HCT116 (cell line): Measurements from ENCODE around the gene RPS6KA2. TPM values are rescaled to one million over a fixed set of nuclear protein-coding genes. Genes with fewer than 3 reads are reported as not detected.

Source experiments
- ATAC-seq: fragments of 200-7000 bp; cut with Tn5 transposase; 2 replicates; pipeline ENCODE4 v1.9.1; 2020; ENCODE audit warnings: mild to moderate bottlenecking, moderate library complexity
- BruUV-seq: library from RNA; stranded (reverse); fragments of 400-500 nt; replicated peaks from 2 replicates; lab custom pipeline; 2021; lab: Mats Ljungman, UMichigan
- CTCF ChIA-PET: fragments of 300-600 bp; sonication (Branson Sonifier 250); formaldehyde crosslinking; loops from one replicate; lab custom pipeline; 2021; ENCODE audit warnings: antibody characterized with exemption; lab: Charles Lee
- POLR2A ChIA-PET: fragments of 300-600, 350-600 bp; sonication (Branson Sonifier 250); formaldehyde crosslinking; loops from one replicate; lab custom pipeline; 2021; ENCODE audit warnings: antibody characterized with exemption; lab: Charles Lee
- RAD21 ChIA-PET, 2 experiments: fragments of 300-600 bp; sonication (Branson Sonifier 250); formaldehyde crosslinking; loops; one replicate each; lab custom pipeline; 2023; ENCODE audit warnings: low total read pairs in 2 of 2; ENCODE audit not compliant: uncharacterized antibody in 2 of 2, unreplicated experiment in 2 of 2, low non-redundant PET in 1 of 2; lab: Charles Lee
- DNase-seq: peaks from one replicate; pipeline ENCODE4 v3.0.0-alpha.2; 2010; ENCODE audit warnings: low read depth, low spot score
- H2AFZ ChIP-seq: fragments of 200-600 bp; shearing (Covaris generic), sonication (generic); 2 replicates; pipeline ENCODE4 v1.6.1; 2017; ENCODE audit warnings: low read depth, mixed run types, mixed read lengths, antibody characterized with exemption, low read length; ENCODE audit not compliant: poor library complexity, severe bottlenecking
- H3K27ac ChIP-seq: 2 replicates; pipeline ENCODE4 v1.5.1; 2012; ENCODE audit warnings: low read depth, low read length
- H3K27me3 ChIP-seq: fragments of 200-600 bp; sonication (generic); 2 replicates; pipeline ENCODE4 v1.6.1; 2016; ENCODE audit warnings: mixed run types, low read length, mixed read lengths; ENCODE audit not compliant: insufficient read depth
- H3K36me3 ChIP-seq, 2 experiments: fragments of 200-500 bp in 1 of 2; fragments of 200-600 bp in 1 of 2; sonication (Bioruptor generic) in 1 of 2; sonication (generic) in 1 of 2; 2 replicates each; pipeline versions ENCODE4 v1.5.1 to v1.6.1; 2014 to 2016; ENCODE audit warnings: low read length in 2 of 2, inconsistent platforms in 1 of 2, mixed read lengths in 1 of 2, mixed run types in 1 of 2; ENCODE audit not compliant: insufficient read depth in 2 of 2, control insufficient read depth in 1 of 2
- H3K4me1 ChIP-seq, 2 experiments: fragments of 200-600 bp in 1 of 2; sonication (generic) in 1 of 2; 2 replicates each; pipeline versions ENCODE4 v1.5.1 to v1.6.1; 2012 to 2017; ENCODE audit warnings: low read length in 2 of 2, inconsistent platforms in 1 of 2, mild to moderate bottlenecking in 1 of 2, mixed read lengths in 1 of 2, mixed run types in 1 of 2, moderate library complexity in 1 of 2; ENCODE audit not compliant: insufficient read depth in 2 of 2, control insufficient read depth in 1 of 2
- H3K4me2 ChIP-seq: fragments of 200-600 bp; sonication (generic); 2 replicates; pipeline ENCODE4 v1.6.1; 2017; ENCODE audit warnings: mixed run types, low read length, mixed read lengths
- H3K4me3 ChIP-seq, 2 experiments: fragments of 200-600 bp in 1 of 2; sonication (generic) in 1 of 2; replicated peaks in 1 of 2; 2 replicates each; pipeline ENCODE4 v1.5.1; 2011 to 2016; ENCODE audit warnings: low read length in 2 of 2, control low read depth in 1 of 2, low read depth in 1 of 2, mild to moderate bottlenecking in 1 of 2, mixed read lengths in 1 of 2, mixed run types in 1 of 2
- H3K79me2 ChIP-seq: fragments of 200-600 bp; sonication (generic); 2 replicates; pipeline ENCODE4 v1.6.1; 2017; ENCODE audit warnings: mild to moderate bottlenecking, mixed run types, low read length, moderate library complexity, mixed read lengths; ENCODE audit not compliant: insufficient read depth
- H3K9ac ChIP-seq: fragments of 200-600 bp; sonication (generic); 2 replicates; pipeline ENCODE4 v1.6.1; 2016; ENCODE audit warnings: low read length, mixed read lengths
- H3K9me2 ChIP-seq: fragments of 200-600 bp; sonication (generic), shearing (Covaris generic); 2 replicates; pipeline ENCODE4 v1.6.1; 2017; ENCODE audit warnings: mixed run types, mild to moderate bottlenecking, moderate library complexity; ENCODE audit not compliant: insufficient read depth
- H3K9me3 ChIP-seq, 2 experiments: fragments of 200-500 bp in 1 of 2; fragments of 200-600 bp in 1 of 2; sonication (Bioruptor generic) in 1 of 2; sonication (generic) in 1 of 2; 2 replicates each; pipeline ENCODE4 v1.6.1; 2014 to 2017; ENCODE audit warnings: low read length in 2 of 2, mixed read lengths in 2 of 2, inconsistent platforms in 1 of 2, low read depth in 1 of 2, mild to moderate bottlenecking in 1 of 2, mixed run types in 1 of 2, moderate library complexity in 1 of 2; ENCODE audit not compliant: control insufficient read depth in 1 of 2, insufficient read depth in 1 of 2
- H4K20me1 ChIP-seq: fragments of 200-600 bp; sonication (generic), shearing (Covaris generic); 2 replicates; pipeline ENCODE4 v1.6.1; 2017; ENCODE audit warnings: mixed run types, mild to moderate bottlenecking, moderate library complexity; ENCODE audit not compliant: insufficient read depth
- CBX3 ChIP-seq: IDR thresholded peaks from 2 replicates; pipeline ENCODE4 v1.6.1; 2012; ENCODE audit warnings: low read depth
- CEBPB ChIP-seq: IDR thresholded peaks from 2 replicates; pipeline ENCODE4 v1.6.1; 2012; ENCODE audit warnings: low read depth
- EGR1 ChIP-seq: IDR thresholded peaks from 2 replicates; pipeline ENCODE4 v1.6.1; 2012; ENCODE audit warnings: low read depth
- ELF1 ChIP-seq: IDR thresholded peaks from 2 replicates; pipeline ENCODE4 v1.6.1; 2012; ENCODE audit warnings: low read depth, borderline replicate concordance
- EZH2 ChIP-seq: fragments of 200-600 bp; sonication (generic); IDR thresholded peaks from 2 replicates; pipeline ENCODE4 v1.6.1; 2017; ENCODE audit warnings: antibody characterized with exemption, mixed run types
- EZH2phosphoT487 ChIP-seq: fragments of 200-600 bp; IDR thresholded peaks from 2 replicates; pipeline ENCODE4 v1.6.1; 2018; ENCODE audit warnings: antibody characterized with exemption, borderline replicate concordance
- FOSL1 ChIP-seq: IDR thresholded peaks from 2 replicates; pipeline ENCODE4 v1.6.1; 2012; ENCODE audit warnings: low read depth
- JUND ChIP-seq: IDR thresholded peaks from 2 replicates; pipeline ENCODE4 v1.6.1; 2012
- POLR2A ChIP-seq: IDR thresholded peaks from 2 replicates; pipeline ENCODE4 v1.7.0; 2011; ENCODE audit warnings: borderline replicate concordance; ENCODE audit not compliant: insufficient read depth, insufficient read length; ENCODE audit errors: extremely low read depth
- REST ChIP-seq: IDR thresholded peaks from 2 replicates; pipeline ENCODE4 v1.6.1; 2012; ENCODE audit warnings: low read depth
- SIN3A ChIP-seq: IDR thresholded peaks from 2 replicates; pipeline ENCODE4 v1.6.1; 2012; ENCODE audit warnings: low read depth
- SP1 ChIP-seq: IDR thresholded peaks from 2 replicates; pipeline ENCODE4 v1.6.1; 2012; ENCODE audit warnings: low read depth
- TCF7L2 ChIP-seq: IDR thresholded peaks from 2 replicates; pipeline ENCODE4 v1.7.0; 2011; ENCODE audit warnings: borderline replicate concordance, inconsistent platforms; ENCODE audit not compliant: insufficient read depth, insufficient read length; ENCODE audit errors: extremely low read depth
- ZBTB33 ChIP-seq: IDR thresholded peaks from 2 replicates; pipeline ENCODE4 v1.6.1; 2011; ENCODE audit warnings: mild to moderate bottlenecking, low read length, moderate library complexity; ENCODE audit not compliant: insufficient replicate concordance; ENCODE audit errors: extremely low read depth
- ZFX ChIP-seq: fragments of 450-650 bp; IDR thresholded peaks from 2 replicates; pipeline ENCODE4 v1.6.1; 2017
- intact Hi-C: fragments of 100-400 bp; cut with micrococcal nuclease; formaldehyde crosslinking; loops from 2 replicates; pipeline ENCODE4 v1.10.0; 2022
- total RNA-seq: library from RNA; stranded (reverse); gene quantifications from one replicate; pipeline ENCODE4 v1.2.1, GENCODE V29; 2021; ENCODE audit not compliant: unreplicated experiment
- TF ChIP-seq, protein P1 (sequence below), 3 experiments: fragments of 200-600 bp in 1 of 3; sonication (generic) in 1 of 3; IDR thresholded peaks in 2 of 3; conservative IDR thresholded peaks in 1 of 3; 2 replicates each; pipeline ENCODE4 v1.5.1; 2012 to 2017; ENCODE audit warnings: low read depth in 2 of 3, low read length in 2 of 3, antibody characterized with exemption in 1 of 3, borderline replicate concordance in 1 of 3, control low read depth in 1 of 3, mild to moderate bottlenecking in 1 of 3, mixed read lengths in 1 of 3, mixed run types in 1 of 3, moderate library complexity in 1 of 3; ENCODE audit not compliant: insufficient read depth in 1 of 3
- TF ChIP-seq, protein P2 (sequence below): IDR thresholded peaks from 2 replicates; pipeline ENCODE4 v1.6.1; 2012
- TF ChIP-seq, protein P3 (sequence below): IDR thresholded peaks from 2 replicates; pipeline ENCODE4 v1.6.1; 2012

Gene RPS6KA2
- total RNA-seq, 1 experiment from 2014 or later, result 8.5 TPM

DNA sequence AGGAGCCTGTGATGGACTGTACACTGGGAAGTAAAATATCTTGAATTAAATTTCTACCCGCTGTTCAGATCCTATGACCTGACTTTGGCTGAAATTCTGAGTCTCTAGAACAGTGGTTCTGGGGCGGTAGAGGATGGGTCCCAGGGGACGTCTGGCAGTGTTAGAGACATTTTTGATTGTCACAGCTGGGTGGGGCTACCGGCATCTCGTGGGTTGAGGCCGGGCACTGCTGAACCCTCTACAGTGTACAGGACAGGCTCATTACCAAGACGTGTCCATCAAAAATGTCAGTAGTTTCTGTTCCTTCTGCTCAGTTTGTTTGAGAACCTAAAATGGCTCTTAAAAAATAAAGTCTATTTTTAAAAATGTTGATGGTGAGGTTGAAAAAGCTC lies 11.5 kb upstream of the RPS6KA2 start:
- TF ChIP-seq ELF1, result no peak
- no peak for TF ChIP-seq SP1
- TF ChIP-seq, protein P1, sequence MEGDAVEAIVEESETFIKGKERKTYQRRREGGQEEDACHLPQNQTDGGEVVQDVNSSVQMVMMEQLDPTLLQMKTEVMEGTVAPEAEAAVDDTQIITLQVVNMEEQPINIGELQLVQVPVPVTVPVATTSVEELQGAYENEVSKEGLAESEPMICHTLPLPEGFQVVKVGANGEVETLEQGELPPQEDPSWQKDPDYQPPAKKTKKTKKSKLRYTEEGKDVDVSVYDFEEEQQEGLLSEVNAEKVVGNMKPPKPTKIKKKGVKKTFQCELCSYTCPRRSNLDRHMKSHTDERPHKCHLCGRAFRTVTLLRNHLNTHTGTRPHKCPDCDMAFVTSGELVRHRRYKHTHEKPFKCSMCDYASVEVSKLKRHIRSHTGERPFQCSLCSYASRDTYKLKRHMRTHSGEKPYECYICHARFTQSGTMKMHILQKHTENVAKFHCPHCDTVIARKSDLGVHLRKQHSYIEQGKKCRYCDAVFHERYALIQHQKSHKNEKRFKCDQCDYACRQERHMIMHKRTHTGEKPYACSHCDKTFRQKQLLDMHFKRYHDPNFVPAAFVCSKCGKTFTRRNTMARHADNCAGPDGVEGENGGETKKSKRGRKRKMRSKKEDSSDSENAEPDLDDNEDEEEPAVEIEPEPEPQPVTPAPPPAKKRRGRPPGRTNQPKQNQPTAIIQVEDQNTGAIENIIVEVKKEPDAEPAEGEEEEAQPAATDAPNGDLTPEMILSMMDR (IDR thresholded peaks at IDR 0.05 in 2 of 3, conservative IDR thresholded peaks at IDR 0.05 in 1 of 3; ENCODE audit: borderline replicate concordance in 1 of 3, insufficient read depth in 1 of 3, low read depth in 2 of 3, low read length in 2 of 3), result no peak
- TF ChIP-seq EZH2phosphoT487, result no peak
- no peak for TF ChIP-seq ZFX
- TF ChIP-seq EZH2, result no peak
- TF ChIP-seq, protein P2, sequence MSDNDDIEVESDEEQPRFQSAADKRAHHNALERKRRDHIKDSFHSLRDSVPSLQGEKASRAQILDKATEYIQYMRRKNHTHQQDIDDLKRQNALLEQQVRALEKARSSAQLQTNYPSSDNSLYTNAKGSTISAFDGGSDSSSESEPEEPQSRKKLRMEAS, result no peak
- TF ChIP-seq POLR2A, result no peak
- TF ChIP-seq JUND, result no peak
- TF ChIP-seq REST, result no peak
- no peak for TF ChIP-seq EGR1
- no peak for TF ChIP-seq FOSL1
- no peak for TF ChIP-seq CBX3
- TF ChIP-seq TCF7L2, result no peak
- TF ChIP-seq, protein P3, sequence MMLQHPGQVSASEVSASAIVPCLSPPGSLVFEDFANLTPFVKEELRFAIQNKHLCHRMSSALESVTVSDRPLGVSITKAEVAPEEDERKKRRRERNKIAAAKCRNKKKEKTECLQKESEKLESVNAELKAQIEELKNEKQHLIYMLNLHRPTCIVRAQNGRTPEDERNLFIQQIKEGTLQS, result no peak
- no peak for TF ChIP-seq SIN3A
- TF ChIP-seq ZBTB33, result no peak
- TF ChIP-seq CEBPB, result no peak
- ChIA-PET CTCF (no interaction called here), POLR2A (no interaction called here), RAD21 (no interaction called here)
- Histone ChIP-seq H3K27ac (no peak overlapping the region), H3K9me2 (no peaks in the 10 kb centered on the region), H3K4me2 (no peak overlapping the region), H3K27me3 (no peaks in the 10 kb centered on the region), H3K4me1 (peaks cover 5 to 39% of the 10 kb centered on the region in 2 experiments; a peak in 3 of 4 replicates), H3K36me3 (no peaks in the 10 kb centered on the region), H2AFZ (no peak overlapping the region), H3K4me3 (no peak overlapping the region), H4K20me1 (no peaks in the 10 kb centered on the region), H3K79me2 (no peaks in the 10 kb centered on the region), H3K9ac (no peak overlapping the region), H3K9me3 (no peaks in the 10 kb centered on the region)
- no peak for ATAC-seq
- intact Hi-C loops, result no loop called here
- DNase-seq, result no peak
- BruUV-seq, result no TSS peak
